ENCODE measurements around the gene PTPN9.
A peak's percentile ranks its signal among the peaks of the same experiment; 100 is the strongest.
"Not testable (repeated sequence)": the region's sequence is repeated elsewhere in the genome, so short reads cannot be mapped to it uniquely, and the experiment has no call there.

The PTPN9 gene

GRCh38 chr15:75578948-75579920 is at the start of gene PTPN9:
PTPN9 (minus strand) TSS chr15:75579315; CDS start chr15:75578776, 539 bp downstream.
- DNase-seq (ENCODE audit: low read depth, low spot score): peak; percentile 51

- peak; percentile 88 for DNase-seq (ENCODE audit: low read depth, low spot score)
These were observed 46.6 kb upstream of the PTPN9 start, which contains the start of gene SNUPN for GRCh38 chr15:75625542-75626347. SNUPN (minus strand) TSS chr15:75625725; CDS start chr15:75621051, 4,674 bp downstream.

GRCh38 chr15:75622505-75622904 is 43.4 kb upstream of the PTPN9 start:
- DNase-seq (ENCODE audit: low read depth, low spot score): no peak

GRCh38 chr15:75620841-75621391 is 41.8 kb upstream of the PTPN9 start:
- no peak for DNase-seq (ENCODE audit: low read depth, low spot score)

- DNase-seq (ENCODE audit: low read depth, low spot score): no peak
These were observed 41.1 kb upstream of the PTPN9 start for GRCh38 chr15:75620058-75620820.

DNA sequence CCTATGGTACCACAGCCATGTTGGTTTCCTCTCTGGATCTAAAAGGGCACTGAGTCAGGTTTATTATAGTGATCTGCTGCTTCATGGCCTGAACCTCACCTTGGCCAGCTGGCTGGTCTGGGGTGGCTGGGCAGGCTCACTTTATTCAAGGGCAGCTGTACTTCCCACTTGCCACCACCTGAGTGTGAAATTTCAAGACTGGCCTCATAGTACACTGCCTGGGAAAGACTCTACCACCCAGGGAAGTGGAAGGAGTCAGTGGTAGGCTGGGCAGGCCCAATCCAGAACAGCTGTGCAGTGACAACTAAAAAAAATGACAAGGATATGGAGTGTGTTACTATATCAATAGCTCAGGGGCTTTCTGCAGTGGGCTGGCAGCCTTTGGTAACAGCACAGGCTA is 37.7 kb upstream of the PTPN9 start:
- no peak for DNase-seq (ENCODE audit: low read depth, low spot score)

DNA sequence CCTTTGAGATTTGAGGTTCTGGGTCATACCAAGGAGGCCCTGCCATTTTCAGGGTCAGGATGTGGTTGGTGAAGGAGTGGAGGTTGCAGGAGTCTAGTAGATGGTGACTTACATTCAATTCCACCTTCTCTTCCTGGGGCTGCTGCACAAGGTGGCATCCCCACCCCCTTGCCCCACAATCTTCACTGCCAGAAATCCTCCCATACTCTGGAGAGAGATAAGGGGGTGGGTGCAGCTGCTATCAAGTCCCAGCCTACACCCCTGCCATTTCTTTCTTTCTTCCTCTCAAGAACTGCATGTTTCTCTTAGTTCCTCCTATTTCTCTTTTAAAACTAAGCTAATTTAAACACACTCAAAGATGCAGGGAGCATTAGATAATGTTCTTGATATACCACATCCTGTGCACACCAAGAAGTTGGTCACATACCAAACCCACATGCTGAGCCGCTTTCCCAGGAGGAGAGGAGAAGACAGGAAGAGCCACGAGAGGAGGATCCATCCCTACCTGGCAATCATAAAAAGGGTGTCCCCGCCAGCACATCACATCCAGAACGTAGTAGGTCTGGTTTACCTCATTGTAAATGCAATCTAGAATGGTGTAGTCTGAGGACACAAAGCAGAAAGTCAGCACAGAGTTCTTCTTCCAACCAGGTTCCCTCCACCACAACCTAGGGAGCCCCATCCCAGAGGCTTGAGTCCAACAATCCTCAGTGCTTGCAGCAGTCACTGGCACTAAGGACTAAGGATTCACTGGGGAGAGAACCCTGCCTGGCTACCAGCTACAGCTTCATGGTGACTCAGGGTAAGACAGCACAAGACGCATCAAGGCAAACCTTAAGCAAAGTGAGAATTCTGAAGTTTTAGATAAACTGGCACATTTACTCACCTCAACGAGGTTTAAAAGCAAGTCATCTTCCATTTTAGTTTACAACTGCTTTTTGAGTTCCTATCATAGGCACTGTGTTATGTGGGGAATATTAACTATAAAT is 27.9 kb upstream of the PTPN9 start:
- no peak for DNase-seq (ENCODE audit: low read depth, low spot score)

DNA sequence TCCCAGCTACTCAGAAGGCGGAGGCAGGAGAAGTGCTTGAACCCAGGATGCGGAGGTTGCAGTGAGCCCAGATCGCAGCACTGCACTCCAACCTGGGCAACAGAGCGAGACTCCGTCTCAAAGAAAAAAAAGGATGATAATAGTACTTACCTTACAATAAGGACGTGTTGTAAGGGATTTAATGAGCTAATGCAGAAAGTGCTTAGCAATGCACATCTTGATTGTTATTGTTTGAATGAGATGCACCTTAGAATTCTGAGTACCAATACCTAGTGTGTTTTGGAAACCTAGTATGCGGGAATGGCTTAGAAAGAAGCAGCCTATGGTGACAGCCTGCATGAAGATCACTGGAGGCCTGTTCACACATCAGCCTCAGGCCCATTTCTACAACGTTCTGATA is 26.9 kb upstream of the PTPN9 start:
- no peak for DNase-seq (ENCODE audit: low read depth, low spot score)

- no peak for DNase-seq (ENCODE audit: low read depth, low spot score)
These were observed 20.3 kb upstream of the PTPN9 start for GRCh38 chr15:75599401-75599800.

DNA sequence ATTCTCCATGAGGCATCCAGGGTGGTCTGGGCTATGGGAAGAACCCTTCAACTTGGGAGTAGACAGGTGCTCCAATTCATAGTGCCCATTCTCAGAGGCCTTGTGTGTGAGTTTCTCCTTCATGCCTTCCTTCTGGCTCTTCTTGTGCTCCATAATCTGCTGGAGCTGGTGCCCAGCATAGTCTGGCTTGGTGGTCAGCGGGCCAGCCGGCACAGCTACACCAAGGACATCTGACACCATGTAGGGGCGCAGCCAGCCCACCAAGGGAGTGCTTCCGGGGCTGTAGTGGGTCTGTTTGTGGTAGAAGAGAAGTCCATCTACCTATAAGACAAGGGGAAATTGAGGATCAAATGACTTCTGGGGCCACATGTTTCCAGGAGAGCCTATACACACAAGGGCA is 19.2 kb upstream of the PTPN9 start:
- no peak for DNase-seq (ENCODE audit: low read depth, low spot score)

GRCh38 chr15:75597667-75598341 is 18.7 kb upstream of the PTPN9 start:
- no peak for DNase-seq (ENCODE audit: low read depth, low spot score)

DNA sequence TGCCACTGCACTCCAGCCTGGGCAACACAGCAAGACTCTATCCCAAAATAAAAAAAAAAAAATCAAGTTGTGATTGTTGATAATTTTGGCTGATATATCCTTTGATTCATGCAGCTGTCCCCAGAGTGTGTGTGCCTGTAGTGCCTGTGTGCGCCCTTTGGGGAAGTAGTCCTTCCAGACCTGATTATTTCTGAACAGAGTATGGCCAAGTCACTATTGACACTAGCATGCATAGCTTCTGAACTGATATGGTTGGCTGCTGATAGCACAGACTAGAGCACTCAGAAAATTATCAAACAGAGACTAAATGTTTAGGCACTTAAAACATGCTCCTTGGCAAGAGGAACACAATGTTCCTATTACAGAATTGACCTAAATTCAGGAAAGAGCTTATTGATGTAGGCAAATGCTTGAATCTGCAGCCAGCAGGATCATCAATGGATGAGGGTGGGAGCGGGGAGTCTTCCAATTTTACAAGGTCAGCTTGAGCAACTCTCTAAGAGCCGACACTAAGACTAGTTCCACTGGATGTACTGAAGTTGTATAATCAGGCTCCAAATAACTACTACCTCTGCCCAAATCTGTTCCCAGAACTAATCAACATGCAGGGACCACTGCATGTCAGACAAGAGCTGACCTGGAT is 17.7 kb upstream of the PTPN9 start:
- no peak for DNase-seq (ENCODE audit: low read depth, low spot score)

DNA sequence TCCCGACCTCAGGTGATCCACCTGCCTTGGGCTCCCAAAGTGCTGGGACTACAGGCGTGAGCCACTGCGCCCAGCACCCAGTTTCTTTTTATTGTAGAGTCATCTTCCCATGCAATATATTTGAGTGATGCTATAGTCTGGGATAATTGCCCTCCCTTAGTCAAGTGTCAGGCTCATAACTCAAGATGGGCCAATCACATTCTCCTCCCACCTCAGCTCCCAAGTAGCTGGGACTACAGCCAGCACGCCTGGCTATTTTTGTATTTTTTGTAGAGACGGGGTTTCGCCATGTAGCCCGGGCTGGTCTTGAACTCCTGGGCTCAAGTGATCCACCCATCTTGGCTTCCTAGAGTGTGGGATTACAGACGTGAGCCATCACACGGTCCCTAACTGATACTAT is 15.2 kb upstream of the PTPN9 start:
- no peak for DNase-seq (ENCODE audit: low read depth, low spot score)

GRCh38 chr15:75591655-75592364 is 12.7 kb upstream of the PTPN9 start:
- no peak for DNase-seq (ENCODE audit: low read depth, low spot score)

DNA sequence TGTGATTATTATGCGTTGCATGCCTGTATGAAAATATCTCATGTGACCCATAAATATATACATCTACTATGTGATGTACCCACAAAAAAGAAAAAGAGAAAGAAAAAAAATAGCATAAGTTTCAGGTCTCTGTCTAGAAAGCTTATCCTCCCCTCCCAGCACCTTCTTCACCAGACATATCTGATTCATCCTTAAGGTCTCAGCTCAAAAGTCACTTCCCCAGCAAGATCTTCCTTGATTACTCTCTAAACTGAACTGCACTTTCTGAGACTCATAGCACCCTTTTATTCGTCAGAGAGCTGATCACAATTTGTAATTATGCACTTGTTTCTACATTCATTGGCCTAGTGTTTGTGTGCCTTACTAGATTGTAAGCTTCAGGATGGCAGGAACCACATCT is 11.1 kb upstream of the PTPN9 start:
- no peak for DNase-seq (ENCODE audit: low read depth, low spot score)

GRCh38 chr15:75589071-75589470 is 10.0 kb upstream of the PTPN9 start:
- DNase-seq (ENCODE audit: low read depth, low spot score): no peak

DNA sequence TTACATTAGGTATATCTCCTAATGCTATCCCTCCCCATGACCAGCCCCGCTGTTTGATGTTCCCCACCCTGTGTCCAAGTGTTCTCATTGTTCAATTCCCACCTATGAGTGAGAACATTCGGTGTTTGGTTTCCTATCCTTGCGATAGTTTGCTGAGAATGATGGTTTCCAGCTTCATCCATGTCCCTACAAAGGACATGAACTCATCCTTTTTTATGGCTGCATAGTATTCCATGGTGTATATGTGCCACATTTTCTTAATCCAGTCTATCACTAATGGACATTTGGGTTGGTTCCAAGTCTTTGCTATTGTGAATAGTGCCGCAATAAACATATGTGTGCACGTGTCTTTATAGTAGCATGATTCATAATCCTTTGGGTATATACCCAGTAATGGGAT is 7.3 kb upstream of the PTPN9 start:
- not testable (repeated sequence) for DNase-seq (ENCODE audit: low read depth, low spot score)

DNA sequence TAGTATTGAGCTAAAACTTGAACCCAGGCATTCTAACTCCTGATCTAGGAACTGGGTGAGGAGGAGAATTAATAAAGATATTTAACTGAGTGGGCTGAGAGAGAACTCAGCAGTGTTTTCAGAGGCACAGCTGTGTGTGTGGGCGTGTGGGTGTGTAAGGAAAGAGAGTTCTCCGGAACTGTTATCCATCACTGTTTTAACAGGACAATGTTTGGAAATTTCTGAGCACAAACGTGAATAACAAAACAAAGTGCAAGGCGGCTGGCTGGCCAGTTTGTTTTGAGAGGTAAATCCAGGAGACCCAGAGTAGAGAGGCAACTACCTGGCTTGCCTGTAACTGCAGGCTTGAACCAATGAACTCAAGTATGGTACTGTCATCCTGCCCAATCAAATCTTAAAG is 5.0 kb upstream of the PTPN9 start:
- no peak for DNase-seq (ENCODE audit: low read depth, low spot score)

Measured in activated naive CD8-positive, alpha-beta T cell treated with anti-CD3 and anti-CD28 coated beads, Interleukin-2, amount 50 U/mL, for 16 hours (primary cell).